Lower lobe of right lung (tissue), 2 donors: ENCODE measurements around the gene DGLUCY. TPM values are rescaled to one million over a fixed set of nuclear protein-coding genes. Genes with fewer than 3 reads are reported as not detected.

ENCODE experiments used
- ATAC-seq, 2 donors: fragments of 200-7000 bp; cut with Tn5 transposase; one replicate each; pipeline ENCODE4 v1.9.1; 2020 to 2022; ENCODE audit warnings: mild to moderate bottlenecking in 2 of 2, moderate library complexity in 2 of 2
- DNase-seq: peaks from one replicate; pipeline ENCODE4 v3.0.0-alpha.2; 2020
- H3K27ac ChIP-seq: fragments of 200-600 bp; one replicate; pipeline ENCODE4 v1.8.0; 2022
- H3K27me3 ChIP-seq: fragments of 200-600 bp; one replicate; pipeline ENCODE4 v1.8.0; 2022; ENCODE audit warnings: low read depth
- H3K36me3 ChIP-seq: fragments of 200-600 bp; one replicate; pipeline ENCODE4 v1.8.0; 2022; ENCODE audit warnings: mild to moderate bottlenecking
- H3K4me1 ChIP-seq: fragments of 200-600 bp; one replicate; pipeline ENCODE4 v1.8.0; 2022
- H3K4me3 ChIP-seq: fragments of 200-600 bp; one replicate; pipeline ENCODE4 v1.8.0; 2022; ENCODE audit warnings: mild to moderate bottlenecking
- H3K9me3 ChIP-seq: fragments of 200-600 bp; one replicate; pipeline ENCODE4 v1.8.0; 2022
- intact Hi-C: fragments of 100-400 bp; cut with DNase I; formaldehyde crosslinking; loops from one replicate; pipeline ENCODE4 v1.11.0; 2022
- total RNA-seq: library from RNA; stranded (reverse); fragmentation: NEBNext Ultra II Directional; extraction: Animal tissue kit (Norgen Biotek cat#: 25700); gene quantifications from one replicate; pipeline ENCODE4 v1.2.1, GENCODE V29; 2021
- TF ChIP-seq, protein P1 (sequence below): fragments of 200-600 bp; IDR thresholded peaks from one replicate; pipeline ENCODE4 v1.8.0; 2022; ENCODE audit warnings: antibody characterized with exemption, mild to moderate bottlenecking
- donor health status: DM: no; HTN: yes; CAD: no; lungs with severe emphysema.

The DGLUCY gene
- total RNA-seq, 1 donor from 2014 or later = 102 TPM

DNA sequence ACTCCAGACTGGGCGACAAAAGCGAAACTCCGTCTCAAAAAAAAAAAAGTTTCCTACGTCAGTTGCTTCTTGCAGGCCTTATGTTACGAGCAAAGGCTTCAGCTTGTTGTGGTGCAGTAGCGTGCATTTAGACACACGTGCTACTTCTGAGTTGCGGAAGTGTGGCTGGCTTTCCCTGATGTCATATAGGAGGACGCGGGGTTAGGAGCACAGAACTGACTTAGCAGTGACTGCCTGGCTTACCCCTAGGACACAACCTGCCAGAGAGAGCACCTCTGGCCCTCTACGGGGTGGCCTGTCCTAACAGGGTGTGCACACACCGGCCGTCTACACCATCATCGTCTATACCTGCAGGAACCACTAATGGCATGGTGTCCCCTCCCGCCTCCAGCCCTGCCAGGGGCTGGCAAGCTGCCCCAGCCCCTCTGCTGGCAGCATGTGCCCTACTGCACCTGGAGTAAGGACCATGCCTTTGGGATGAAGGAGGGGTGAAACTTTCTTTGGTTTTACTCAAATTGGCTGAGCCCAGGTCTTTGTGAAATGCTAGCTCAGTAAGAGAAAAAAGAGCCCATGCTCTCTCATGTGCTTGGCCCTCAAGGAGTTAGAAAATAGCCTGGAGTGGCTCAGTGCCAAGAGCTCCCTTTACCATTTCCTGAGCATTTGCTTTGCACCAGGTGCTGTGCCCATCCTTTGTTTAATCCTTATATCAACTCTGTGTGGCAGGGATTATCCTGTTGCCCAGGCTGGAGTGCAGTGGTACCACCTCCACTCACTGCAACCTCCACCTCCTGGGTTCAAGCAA is 132.4 kb downstream of the DGLUCY start:
- H3K4me1 ChIP-seq = peaks cover 53% of the 10 kb centered on the region

DNA sequence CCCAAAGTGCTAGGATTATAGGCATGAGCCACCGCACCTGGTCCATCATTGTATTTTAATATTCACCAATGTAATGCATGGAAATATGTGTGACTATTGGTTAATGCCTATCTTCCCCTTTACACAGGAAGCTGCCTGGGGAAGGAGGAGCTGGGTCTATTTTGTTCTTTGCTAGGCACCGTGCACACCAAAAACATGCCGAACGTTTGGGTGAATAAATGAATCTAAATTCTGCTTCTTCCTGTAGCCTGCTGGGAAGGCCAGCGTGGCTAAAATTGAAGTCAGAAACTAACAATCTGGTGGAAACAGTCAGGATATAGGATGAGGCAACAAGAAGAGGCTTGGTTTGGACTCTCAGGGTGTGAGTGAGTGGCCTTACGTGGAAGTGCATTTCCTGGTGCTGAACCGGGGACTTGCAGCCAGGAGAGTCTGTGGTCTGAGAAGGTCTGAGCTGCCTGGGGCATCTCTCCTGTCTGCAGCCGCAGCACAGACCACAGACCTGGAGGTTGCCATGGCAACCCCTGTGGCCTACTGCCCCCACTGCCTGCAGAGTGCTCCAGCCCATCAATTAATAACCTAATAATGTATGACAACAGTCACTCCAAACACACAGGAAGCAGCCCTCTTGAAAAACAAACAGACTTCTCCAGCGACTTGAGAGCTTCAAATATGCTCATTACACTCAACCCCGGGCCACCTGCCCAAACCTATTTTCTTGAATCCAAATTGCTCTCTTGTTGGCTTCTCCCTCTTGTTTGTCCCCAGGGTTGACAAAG is 136.2 kb downstream of the DGLUCY start:
- DNase-seq (peak; percentile 73), ATAC-seq (peak; percentile 73 to 81)
- no peaks in the 10 kb centered on the region for H3K36me3 ChIP-seq
- TF ChIP-seq, protein P1, sequence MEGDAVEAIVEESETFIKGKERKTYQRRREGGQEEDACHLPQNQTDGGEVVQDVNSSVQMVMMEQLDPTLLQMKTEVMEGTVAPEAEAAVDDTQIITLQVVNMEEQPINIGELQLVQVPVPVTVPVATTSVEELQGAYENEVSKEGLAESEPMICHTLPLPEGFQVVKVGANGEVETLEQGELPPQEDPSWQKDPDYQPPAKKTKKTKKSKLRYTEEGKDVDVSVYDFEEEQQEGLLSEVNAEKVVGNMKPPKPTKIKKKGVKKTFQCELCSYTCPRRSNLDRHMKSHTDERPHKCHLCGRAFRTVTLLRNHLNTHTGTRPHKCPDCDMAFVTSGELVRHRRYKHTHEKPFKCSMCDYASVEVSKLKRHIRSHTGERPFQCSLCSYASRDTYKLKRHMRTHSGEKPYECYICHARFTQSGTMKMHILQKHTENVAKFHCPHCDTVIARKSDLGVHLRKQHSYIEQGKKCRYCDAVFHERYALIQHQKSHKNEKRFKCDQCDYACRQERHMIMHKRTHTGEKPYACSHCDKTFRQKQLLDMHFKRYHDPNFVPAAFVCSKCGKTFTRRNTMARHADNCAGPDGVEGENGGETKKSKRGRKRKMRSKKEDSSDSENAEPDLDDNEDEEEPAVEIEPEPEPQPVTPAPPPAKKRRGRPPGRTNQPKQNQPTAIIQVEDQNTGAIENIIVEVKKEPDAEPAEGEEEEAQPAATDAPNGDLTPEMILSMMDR = no peak
- peak overlapping the region; percentile 63 for H3K27ac ChIP-seq
- intact Hi-C loops = no loop called here
- no peaks in the 10 kb centered on the region for H3K27me3 ChIP-seq
- H3K4me3 ChIP-seq = no peak overlapping the region
- peaks cover 55% of the 10 kb centered on the region for H3K4me1 ChIP-seq
- no peaks in the 10 kb centered on the region for H3K9me3 ChIP-seq

More for the DNA sequence above, 132.4 kb downstream of the DGLUCY start:
- DNase-seq (peak; percentile 14), ATAC-seq (peak in 1 of 2 donors; percentile 2)
- Histone ChIP-seq H3K27ac (peak overlapping the region; percentile 49), H3K36me3 (no peaks in the 10 kb centered on the region), H3K4me3 (no peak overlapping the region), H3K27me3 (no peaks in the 10 kb centered on the region), H3K9me3 (no peaks in the 10 kb centered on the region)
- TF ChIP-seq, protein P1 = no peak
- intact Hi-C loops = no loop called here

DNA sequence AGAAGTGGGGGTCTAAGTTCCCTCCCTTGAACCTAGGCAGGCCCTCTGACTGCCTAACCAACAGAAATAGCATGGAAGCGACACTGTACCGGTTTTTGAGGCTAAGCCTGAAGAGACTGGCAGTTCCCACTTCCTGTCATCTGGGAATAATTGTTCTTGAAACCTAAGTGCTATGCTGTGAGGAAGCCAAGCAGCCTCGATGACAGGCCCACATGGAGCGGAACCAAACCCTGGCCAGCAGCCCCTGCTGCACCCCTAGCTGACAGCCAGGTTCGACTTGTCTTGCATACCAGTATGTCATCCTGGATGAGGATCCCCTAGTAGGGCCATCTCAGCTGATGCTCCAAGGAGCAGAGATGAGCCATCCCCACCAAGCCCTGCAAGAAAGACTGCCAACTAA is 137.0 kb downstream of the DGLUCY start:
- Histone ChIP-seq H3K4me3 (no peak overlapping the region), H3K27ac (peak overlapping the region; percentile 63), H3K36me3 (no peaks in the 10 kb centered on the region), H3K9me3 (no peaks in the 10 kb centered on the region), H3K27me3 (no peaks in the 10 kb centered on the region), H3K4me1 (peaks cover 52% of the 10 kb centered on the region)
- ATAC-seq = no peak
- intact Hi-C loops = no loop called here
- peak; percentile 32 for DNase-seq
- TF ChIP-seq, protein P1 = no peak

DNA sequence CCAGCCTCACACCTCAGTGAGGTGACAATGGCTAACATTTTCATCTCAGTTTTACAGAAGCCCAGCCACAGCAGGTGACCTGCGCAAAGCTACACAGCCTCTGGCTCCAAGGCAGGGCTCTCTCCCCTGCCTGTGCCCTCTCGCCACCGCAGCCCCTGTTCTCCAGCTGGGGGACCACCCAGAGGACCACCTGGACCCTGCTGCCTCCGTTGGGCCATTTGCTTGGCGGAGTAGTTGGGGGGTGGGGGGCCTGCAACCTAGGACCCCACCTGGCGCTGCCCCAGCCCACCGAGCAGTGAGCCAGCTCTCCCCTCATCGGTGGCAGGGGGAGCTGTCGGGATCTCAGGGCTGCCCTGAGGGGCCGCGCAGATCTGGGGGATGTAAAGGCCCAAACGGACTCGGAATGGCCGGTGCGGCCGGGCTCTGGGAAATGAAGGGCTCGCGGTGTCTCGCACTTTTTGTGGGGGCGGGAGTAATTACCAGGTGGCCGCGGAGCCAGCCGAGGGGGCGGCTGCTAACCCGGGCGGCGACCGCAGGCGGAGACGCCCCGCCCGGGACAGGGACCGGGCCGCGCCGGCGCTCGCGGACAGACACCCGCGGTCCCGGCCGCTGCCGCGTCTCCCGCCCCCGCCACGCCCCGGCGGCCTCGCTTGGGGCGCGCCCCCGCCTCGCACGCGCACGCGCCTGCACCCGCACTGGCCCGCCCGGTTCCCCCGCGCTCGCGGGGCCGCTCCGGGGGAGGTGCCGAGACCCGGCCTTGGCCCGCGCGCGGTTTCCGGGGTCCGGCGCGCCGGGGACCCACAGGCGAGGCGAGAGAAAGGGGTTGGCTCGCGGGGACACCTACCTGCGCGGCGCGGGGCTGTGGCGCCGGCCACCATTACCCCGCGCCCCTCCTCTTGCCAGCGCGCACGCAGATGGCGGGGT is 139.3 kb downstream of the DGLUCY start:
- intact Hi-C loops = no loop called here
- peak; percentile 63 for DNase-seq
- Histone ChIP-seq H3K4me1 (peaks cover 61% of the 10 kb centered on the region), H3K27ac (peak overlapping the region; percentile 72), H3K27me3 (no peaks in the 10 kb centered on the region), H3K9me3 (no peaks in the 10 kb centered on the region), H3K4me3 (peak overlapping the region; percentile 61), H3K36me3 (no peaks in the 10 kb centered on the region)
- TF ChIP-seq, protein P1 = no peak
- ATAC-seq = peak; percentile 63 to 64

DNA sequence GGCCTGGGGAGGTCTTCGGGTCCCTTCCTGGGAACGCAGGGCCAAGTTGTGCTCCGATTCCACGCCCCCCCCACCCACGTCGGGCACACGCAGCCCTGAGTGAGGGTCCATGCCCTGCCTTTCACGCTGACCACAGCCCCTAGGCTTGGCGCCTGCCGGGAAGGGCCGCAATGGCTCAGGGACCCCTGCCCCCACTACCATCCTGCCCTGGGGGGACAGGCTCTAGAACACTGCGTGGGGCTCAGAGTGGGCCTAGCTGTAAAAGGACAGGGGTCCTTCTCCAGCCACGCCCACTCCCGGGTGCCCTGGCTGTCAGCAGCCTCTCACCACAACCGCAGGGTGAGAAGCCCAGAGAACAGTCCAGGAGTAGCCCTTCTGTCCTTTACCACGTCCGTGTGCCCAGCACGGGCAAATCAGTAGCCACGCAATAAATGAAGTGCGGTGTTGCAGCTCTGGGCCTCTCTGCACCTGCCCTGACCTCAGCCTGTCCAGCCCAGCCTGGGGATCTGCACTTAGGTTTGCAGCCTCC is 140.0 kb downstream of the DGLUCY start:
- Histone ChIP-seq H3K9me3 (no peaks in the 10 kb centered on the region), H3K4me3 (peak overlapping the region; percentile 61), H3K27me3 (no peaks in the 10 kb centered on the region), H3K27ac (peak overlapping the region; percentile 71), H3K4me1 (peaks cover 66% of the 10 kb centered on the region), H3K36me3 (no peaks in the 10 kb centered on the region)
- TF ChIP-seq, protein P1 = no peak
- intact Hi-C loops = no loop called here
- DNase-seq (no peak), ATAC-seq (peak; percentile 3 to 6)
